WTC11 (cell line): ENCODE results near the gene SDC1. TPM values are rescaled to one million over a fixed set of nuclear protein-coding genes. Genes with fewer than 3 reads are reported as not detected.

Experiments
- ATAC-seq: fragments of 200-7000 bp; cut with Tn5 transposase; 2 replicates; pipeline ENCODE4 v1.10.0; 2021; ENCODE audit warnings: mild to moderate bottlenecking, moderate library complexity
- CTCF ChIA-PET: fragments of 300-600 bp; sonication (Branson Sonifier 250); formaldehyde crosslinking; loops from one replicate; lab custom pipeline; 2021; ENCODE audit warnings: antibody characterized with exemption; lab: Charles Lee
- POLR2A ChIA-PET: fragments of 350-600 bp; sonication (Branson Sonifier 250); formaldehyde crosslinking; loops from one replicate; lab custom pipeline; 2021; ENCODE audit warnings: antibody characterized with exemption; lab: Charles Lee
- DNase-seq: peaks from one replicate; pipeline ENCODE4 v3.0.0; 2021; ENCODE audit warnings: low spot score
- H3K27ac Mint-ChIP-seq: 2 replicates; pipeline ENCODE4 v1.8.0; 2021; ENCODE audit warnings: mixed read lengths
- H3K27me3 Mint-ChIP-seq: 2 replicates; pipeline ENCODE4 v1.8.0; 2021; ENCODE audit warnings: low read depth, mild to moderate bottlenecking, moderate library complexity, mixed read lengths
- H3K36me3 Mint-ChIP-seq: 2 replicates; pipeline ENCODE4 v1.8.0; 2021; ENCODE audit warnings: mixed read lengths
- H3K4me1 Mint-ChIP-seq: 2 replicates; pipeline ENCODE4 v1.8.0; 2022; ENCODE audit warnings: mixed read lengths
- H3K4me3 Mint-ChIP-seq: 2 replicates; pipeline ENCODE4 v1.8.0; 2021; ENCODE audit warnings: mild to moderate bottlenecking, moderate library complexity, mixed read lengths
- H3K9me3 Mint-ChIP-seq: 2 replicates; pipeline ENCODE4 v1.8.0; 2021; ENCODE audit warnings: mixed read lengths
- FOXK1 ChIP-seq: sonication (generic); formaldehyde crosslinking; IDR thresholded peaks from 2 replicates; pipeline ENCODE4 v1.8.0; 2022; ENCODE audit warnings: mild to moderate bottlenecking, moderate library complexity, missing genetic modification reagents
- GABPB1 ChIP-seq: sonication (generic); formaldehyde crosslinking; IDR thresholded peaks from 2 replicates; pipeline ENCODE4 v1.8.1; 2023; ENCODE audit warnings: mild to moderate bottlenecking, missing genetic modification reagents
- GRHL2 ChIP-seq: fragments of 250-450 bp; sonication (Bioruptor Pico); IDR thresholded peaks from 2 replicates; pipeline ENCODE4 v1.8.0; 2022; ENCODE audit warnings: mild to moderate bottlenecking, moderate library complexity; ENCODE audit not compliant: insufficient replicate concordance, severe bottlenecking
- GTF2I ChIP-seq: fragments of 250-450 bp; sonication (Bioruptor Pico); conservative IDR thresholded peaks from 2 replicates; pipeline ENCODE4 v1.4.0; 2021; ENCODE audit warnings: mild to moderate bottlenecking
- HMGA2 ChIP-seq: fragments of 250-450 bp; sonication (Bioruptor Pico); IDR thresholded peaks from 2 replicates; pipeline ENCODE4 v1.4.0; 2021; ENCODE audit warnings: mild to moderate bottlenecking, moderate library complexity
- IRF2 ChIP-seq: sonication (generic); formaldehyde crosslinking; IDR thresholded peaks from 2 replicates; pipeline ENCODE4 v1.8.0; 2022; ENCODE audit warnings: low read depth, missing genetic modification reagents, borderline replicate concordance
- KAT7 ChIP-seq: sonication (generic); formaldehyde crosslinking; IDR thresholded peaks from 2 replicates; pipeline ENCODE4 v1.8.1; 2023; ENCODE audit warnings: missing genetic modification reagents, mild to moderate bottlenecking, borderline replicate concordance
- MXD4 ChIP-seq: fragments of 250-450 bp; sonication (Bioruptor Pico); IDR thresholded peaks from 2 replicates; pipeline ENCODE4 v1.8.0; 2021; ENCODE audit warnings: mild to moderate bottlenecking, moderate library complexity, borderline replicate concordance
- NFYB ChIP-seq: sonication (generic); formaldehyde crosslinking; conservative IDR thresholded peaks from 2 replicates; pipeline ENCODE4 v1.8.0; 2022; ENCODE audit warnings: low read depth, missing genetic modification reagents
- NR3C1 ChIP-seq: sonication (generic); formaldehyde crosslinking; conservative IDR thresholded peaks from 2 replicates; pipeline ENCODE4 v1.8.1; 2023; ENCODE audit warnings: low read depth, mild to moderate bottlenecking, missing genetic modification reagents
- TCF7 ChIP-seq: sonication (generic); formaldehyde crosslinking; IDR thresholded peaks from 2 replicates; pipeline ENCODE4 v1.8.0; 2022; ENCODE audit warnings: mild to moderate bottlenecking, low read depth, missing genetic modification reagents, moderate library complexity
- TEAD1 ChIP-seq: sonication (generic); formaldehyde crosslinking; IDR thresholded peaks from 2 replicates; pipeline ENCODE4 v1.8.0; 2022; ENCODE audit warnings: mild to moderate bottlenecking, missing genetic modification reagents
- ZBTB21 ChIP-seq: sonication (generic); formaldehyde crosslinking; IDR thresholded peaks from 2 replicates; pipeline ENCODE4 v1.8.1; 2023; ENCODE audit warnings: mild to moderate bottlenecking, missing genetic modification reagents, borderline replicate concordance
- ZNF416 ChIP-seq: fragments of 250-450 bp; sonication (Bioruptor Pico); IDR thresholded peaks from 2 replicates; pipeline ENCODE4 v1.9.0; 2021; ENCODE audit warnings: mild to moderate bottlenecking, inconsistent platforms
- total RNA-seq: library from RNA; stranded (reverse); gene quantifications from 3 replicates; pipeline ENCODE4 v1.2.3, GENCODE V29; 2021
- TF ChIP-seq, protein P1 (sequence below): sonication (generic); formaldehyde crosslinking; IDR thresholded peaks from 2 replicates; pipeline ENCODE4 v1.8.0; 2022; ENCODE audit warnings: mild to moderate bottlenecking, missing genetic modification reagents
- TF ChIP-seq, protein P2 (sequence below): sonication (generic); formaldehyde crosslinking; IDR thresholded peaks from 2 replicates; pipeline ENCODE4 v1.8.0; 2023; ENCODE audit warnings: mild to moderate bottlenecking, missing genetic modification reagents
- TF ChIP-seq, protein P3 (sequence below): fragments of 250-450 bp; sonication (Bioruptor Pico); IDR thresholded peaks from 2 replicates; pipeline ENCODE4 v1.9.0; 2021; ENCODE audit warnings: mild to moderate bottlenecking
- TF ChIP-seq, protein P4 (sequence below): sonication (generic); formaldehyde crosslinking; IDR thresholded peaks from 2 replicates; pipeline ENCODE4 v1.8.1; 2023; ENCODE audit warnings: mild to moderate bottlenecking, missing genetic modification reagents
- TF ChIP-seq, protein P5 (sequence below): fragments of 250-450 bp; sonication (Bioruptor Pico); IDR thresholded peaks from 2 replicates; pipeline ENCODE4 v1.9.0; 2021; ENCODE audit warnings: mild to moderate bottlenecking, borderline replicate concordance

The SDC1 gene
- total RNA-seq, 1 experiment from 2014 or later: 52.6 TPM

DNA sequence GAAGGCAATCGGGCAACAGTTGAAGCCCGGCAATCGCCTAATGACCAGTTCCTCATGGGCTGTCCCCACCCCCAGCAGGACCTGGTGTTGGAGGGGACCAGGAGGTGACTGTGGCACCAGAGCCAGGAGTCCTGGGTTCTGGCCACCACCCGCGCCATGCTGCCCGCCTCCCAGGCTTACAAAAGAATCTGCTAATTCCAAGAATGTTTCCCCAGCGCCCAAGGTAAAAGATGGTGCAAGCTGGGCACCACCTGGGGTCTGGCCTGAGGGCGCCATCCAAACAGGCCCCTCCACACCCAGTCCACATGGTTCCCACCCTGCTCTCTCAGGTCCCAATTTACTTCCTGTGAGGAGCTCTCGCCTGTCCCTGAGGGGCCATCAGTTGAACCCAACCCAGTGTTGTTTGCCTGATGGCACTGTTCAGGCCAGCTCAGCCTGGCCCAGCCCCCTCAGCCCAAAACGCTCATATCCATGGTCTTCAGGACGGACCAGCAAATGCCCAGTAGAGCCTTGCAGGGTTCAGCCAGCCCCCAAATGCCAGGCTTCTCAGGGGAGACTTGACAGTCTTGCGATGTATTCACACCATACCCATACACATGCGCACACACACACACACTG, 5.1 kb downstream of the SDC1 start (continued):
- no peak for TF ChIP-seq GTF2I (CRISPR knock-in tag)

DNA sequence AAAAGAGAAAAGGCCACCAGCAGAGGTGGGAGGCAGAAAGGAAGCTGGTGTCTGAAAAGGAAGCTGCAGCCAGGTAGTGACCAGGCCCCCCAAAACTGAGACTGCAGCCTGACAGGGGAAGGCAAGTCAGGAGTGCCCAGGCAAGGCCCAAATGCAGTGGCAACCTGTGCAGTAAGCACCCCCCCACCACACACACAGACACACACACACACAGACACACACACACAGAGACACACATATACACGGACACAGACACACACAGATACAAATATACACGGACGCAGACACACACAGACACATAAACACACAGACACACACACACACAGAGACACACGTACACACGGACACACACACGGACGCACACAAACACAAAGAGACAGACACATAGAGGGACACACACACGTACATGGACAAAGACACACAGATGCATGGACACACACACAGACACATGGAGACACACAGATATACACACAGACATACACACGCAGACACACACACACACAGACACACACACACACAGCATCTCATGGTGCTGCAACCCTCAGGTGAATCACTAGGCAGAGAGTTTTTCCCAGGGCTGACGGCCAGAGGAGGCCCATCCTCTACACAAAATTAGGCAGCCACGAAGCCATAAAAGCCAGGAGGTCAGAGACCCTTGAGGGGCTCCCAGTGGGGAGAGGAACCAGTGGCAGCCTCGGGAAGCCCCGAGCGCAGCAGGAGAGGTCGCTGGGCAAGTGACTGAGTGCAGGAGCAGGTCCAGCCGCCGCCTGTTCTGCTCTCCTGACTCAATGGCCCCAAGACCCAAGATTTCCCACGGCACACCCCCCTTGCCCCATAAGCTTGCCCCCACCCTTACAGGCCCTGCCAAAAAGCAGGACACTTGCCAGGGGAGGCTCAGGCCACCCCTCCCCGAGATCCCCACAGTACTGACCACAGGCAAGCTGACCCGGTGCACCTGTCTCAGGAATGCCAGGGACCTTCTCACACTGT, 6.3 kb downstream of the SDC1 start:
- CTCF ChIA-PET: interaction anchor here (1.3 kb wide), 1 partner anchor 112 kb away, joined by 3 read pairs; no protein-coding TSS in a partner anchor
- Mint-ChIP-seq H3K9me3 (no peaks in the 10 kb centered on the region), H3K27me3 (no peaks in the 10 kb centered on the region; the same call in 1 of the 2 replicates), H3K4me1 (peaks cover 46% of the 10 kb centered on the region), H3K27ac (peak overlapping the region; percentile 90), H3K4me3 (no peak overlapping the region), H3K36me3 (peaks cover 3% of the 10 kb centered on the region; the same call in 1 of the 2 replicates)
- ATAC-seq: no peak
- DNase-seq: no peak
- POLR2A ChIA-PET: interaction anchor here (0.7 kb wide), 1 partner anchor 17 kb away, joined by 3 read pairs; no protein-coding TSS in a partner anchor
- no peak for TF ChIP-seq IRF2
- TF ChIP-seq, protein P1, sequence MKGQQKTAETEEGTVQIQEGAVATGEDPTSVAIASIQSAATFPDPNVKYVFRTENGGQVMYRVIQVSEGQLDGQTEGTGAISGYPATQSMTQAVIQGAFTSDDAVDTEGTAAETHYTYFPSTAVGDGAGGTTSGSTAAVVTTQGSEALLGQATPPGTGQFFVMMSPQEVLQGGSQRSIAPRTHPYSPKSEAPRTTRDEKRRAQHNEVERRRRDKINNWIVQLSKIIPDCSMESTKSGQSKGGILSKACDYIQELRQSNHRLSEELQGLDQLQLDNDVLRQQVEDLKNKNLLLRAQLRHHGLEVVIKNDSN (CRISPR knock-in tag): no peak
- no peak for TF ChIP-seq TCF7 (CRISPR knock-in tag)
- TF ChIP-seq GABPB1 (CRISPR knock-in tag): no peak
- no peak for TF ChIP-seq GRHL2 (CRISPR knock-in tag)
- TF ChIP-seq NR3C1 (CRISPR knock-in tag): no peak
- TF ChIP-seq, protein P2, sequence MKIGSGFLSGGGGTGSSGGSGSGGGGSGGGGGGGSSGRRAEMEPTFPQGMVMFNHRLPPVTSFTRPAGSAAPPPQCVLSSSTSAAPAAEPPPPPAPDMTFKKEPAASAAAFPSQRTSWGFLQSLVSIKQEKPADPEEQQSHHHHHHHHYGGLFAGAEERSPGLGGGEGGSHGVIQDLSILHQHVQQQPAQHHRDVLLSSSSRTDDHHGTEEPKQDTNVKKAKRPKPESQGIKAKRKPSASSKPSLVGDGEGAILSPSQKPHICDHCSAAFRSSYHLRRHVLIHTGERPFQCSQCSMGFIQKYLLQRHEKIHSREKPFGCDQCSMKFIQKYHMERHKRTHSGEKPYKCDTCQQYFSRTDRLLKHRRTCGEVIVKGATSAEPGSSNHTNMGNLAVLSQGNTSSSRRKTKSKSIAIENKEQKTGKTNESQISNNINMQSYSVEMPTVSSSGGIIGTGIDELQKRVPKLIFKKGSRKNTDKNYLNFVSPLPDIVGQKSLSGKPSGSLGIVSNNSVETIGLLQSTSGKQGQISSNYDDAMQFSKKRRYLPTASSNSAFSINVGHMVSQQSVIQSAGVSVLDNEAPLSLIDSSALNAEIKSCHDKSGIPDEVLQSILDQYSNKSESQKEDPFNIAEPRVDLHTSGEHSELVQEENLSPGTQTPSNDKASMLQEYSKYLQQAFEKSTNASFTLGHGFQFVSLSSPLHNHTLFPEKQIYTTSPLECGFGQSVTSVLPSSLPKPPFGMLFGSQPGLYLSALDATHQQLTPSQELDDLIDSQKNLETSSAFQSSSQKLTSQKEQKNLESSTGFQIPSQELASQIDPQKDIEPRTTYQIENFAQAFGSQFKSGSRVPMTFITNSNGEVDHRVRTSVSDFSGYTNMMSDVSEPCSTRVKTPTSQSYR (CRISPR knock-in tag): no peak
- TF ChIP-seq ZBTB21 (CRISPR knock-in tag): no peak
- no peak for TF ChIP-seq ZNF416 (CRISPR knock-in tag)
- no peak for TF ChIP-seq TEAD1 (CRISPR knock-in tag)
- TF ChIP-seq HMGA2 (CRISPR knock-in tag): no peak
- TF ChIP-seq, protein P3, sequence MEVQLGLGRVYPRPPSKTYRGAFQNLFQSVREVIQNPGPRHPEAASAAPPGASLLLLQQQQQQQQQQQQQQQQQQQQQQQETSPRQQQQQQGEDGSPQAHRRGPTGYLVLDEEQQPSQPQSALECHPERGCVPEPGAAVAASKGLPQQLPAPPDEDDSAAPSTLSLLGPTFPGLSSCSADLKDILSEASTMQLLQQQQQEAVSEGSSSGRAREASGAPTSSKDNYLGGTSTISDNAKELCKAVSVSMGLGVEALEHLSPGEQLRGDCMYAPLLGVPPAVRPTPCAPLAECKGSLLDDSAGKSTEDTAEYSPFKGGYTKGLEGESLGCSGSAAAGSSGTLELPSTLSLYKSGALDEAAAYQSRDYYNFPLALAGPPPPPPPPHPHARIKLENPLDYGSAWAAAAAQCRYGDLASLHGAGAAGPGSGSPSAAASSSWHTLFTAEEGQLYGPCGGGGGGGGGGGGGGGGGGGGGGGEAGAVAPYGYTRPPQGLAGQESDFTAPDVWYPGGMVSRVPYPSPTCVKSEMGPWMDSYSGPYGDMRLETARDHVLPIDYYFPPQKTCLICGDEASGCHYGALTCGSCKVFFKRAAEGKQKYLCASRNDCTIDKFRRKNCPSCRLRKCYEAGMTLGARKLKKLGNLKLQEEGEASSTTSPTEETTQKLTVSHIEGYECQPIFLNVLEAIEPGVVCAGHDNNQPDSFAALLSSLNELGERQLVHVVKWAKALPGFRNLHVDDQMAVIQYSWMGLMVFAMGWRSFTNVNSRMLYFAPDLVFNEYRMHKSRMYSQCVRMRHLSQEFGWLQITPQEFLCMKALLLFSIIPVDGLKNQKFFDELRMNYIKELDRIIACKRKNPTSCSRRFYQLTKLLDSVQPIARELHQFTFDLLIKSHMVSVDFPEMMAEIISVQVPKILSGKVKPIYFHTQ (CRISPR knock-in tag): no peak
- TF ChIP-seq, protein P4, sequence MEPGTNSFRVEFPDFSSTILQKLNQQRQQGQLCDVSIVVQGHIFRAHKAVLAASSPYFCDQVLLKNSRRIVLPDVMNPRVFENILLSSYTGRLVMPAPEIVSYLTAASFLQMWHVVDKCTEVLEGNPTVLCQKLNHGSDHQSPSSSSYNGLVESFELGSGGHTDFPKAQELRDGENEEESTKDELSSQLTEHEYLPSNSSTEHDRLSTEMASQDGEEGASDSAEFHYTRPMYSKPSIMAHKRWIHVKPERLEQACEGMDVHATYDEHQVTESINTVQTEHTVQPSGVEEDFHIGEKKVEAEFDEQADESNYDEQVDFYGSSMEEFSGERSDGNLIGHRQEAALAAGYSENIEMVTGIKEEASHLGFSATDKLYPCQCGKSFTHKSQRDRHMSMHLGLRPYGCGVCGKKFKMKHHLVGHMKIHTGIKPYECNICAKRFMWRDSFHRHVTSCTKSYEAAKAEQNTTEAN: no peak
- TF ChIP-seq FOXK1 (CRISPR knock-in tag): no peak
- TF ChIP-seq, protein P5, sequence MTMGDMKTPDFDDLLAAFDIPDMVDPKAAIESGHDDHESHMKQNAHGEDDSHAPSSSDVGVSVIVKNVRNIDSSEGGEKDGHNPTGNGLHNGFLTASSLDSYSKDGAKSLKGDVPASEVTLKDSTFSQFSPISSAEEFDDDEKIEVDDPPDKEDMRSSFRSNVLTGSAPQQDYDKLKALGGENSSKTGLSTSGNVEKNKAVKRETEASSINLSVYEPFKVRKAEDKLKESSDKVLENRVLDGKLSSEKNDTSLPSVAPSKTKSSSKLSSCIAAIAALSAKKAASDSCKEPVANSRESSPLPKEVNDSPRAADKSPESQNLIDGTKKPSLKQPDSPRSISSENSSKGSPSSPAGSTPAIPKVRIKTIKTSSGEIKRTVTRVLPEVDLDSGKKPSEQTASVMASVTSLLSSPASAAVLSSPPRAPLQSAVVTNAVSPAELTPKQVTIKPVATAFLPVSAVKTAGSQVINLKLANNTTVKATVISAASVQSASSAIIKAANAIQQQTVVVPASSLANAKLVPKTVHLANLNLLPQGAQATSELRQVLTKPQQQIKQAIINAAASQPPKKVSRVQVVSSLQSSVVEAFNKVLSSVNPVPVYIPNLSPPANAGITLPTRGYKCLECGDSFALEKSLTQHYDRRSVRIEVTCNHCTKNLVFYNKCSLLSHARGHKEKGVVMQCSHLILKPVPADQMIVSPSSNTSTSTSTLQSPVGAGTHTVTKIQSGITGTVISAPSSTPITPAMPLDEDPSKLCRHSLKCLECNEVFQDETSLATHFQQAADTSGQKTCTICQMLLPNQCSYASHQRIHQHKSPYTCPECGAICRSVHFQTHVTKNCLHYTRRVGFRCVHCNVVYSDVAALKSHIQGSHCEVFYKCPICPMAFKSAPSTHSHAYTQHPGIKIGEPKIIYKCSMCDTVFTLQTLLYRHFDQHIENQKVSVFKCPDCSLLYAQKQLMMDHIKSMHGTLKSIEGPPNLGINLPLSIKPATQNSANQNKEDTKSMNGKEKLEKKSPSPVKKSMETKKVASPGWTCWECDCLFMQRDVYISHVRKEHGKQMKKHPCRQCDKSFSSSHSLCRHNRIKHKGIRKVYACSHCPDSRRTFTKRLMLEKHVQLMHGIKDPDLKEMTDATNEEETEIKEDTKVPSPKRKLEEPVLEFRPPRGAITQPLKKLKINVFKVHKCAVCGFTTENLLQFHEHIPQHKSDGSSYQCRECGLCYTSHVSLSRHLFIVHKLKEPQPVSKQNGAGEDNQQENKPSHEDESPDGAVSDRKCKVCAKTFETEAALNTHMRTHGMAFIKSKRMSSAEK (CRISPR knock-in tag): no peak
- no peak for TF ChIP-seq KAT7 (CRISPR knock-in tag)
- no peak for TF ChIP-seq NFYB
- no peak for TF ChIP-seq MXD4 (CRISPR knock-in tag)
